ENCODE data around the gene GAS2L1. TPM values are rescaled to one million over a fixed set of nuclear protein-coding genes. Genes with fewer than 3 reads are reported as not detected.

The GAS2L1 gene
- polyA plus RNA-seq, 1 donor (not counting 4 experiments of a cell fraction or from before 2014, with no cell fraction given) = 11.3 TPM

DNA sequence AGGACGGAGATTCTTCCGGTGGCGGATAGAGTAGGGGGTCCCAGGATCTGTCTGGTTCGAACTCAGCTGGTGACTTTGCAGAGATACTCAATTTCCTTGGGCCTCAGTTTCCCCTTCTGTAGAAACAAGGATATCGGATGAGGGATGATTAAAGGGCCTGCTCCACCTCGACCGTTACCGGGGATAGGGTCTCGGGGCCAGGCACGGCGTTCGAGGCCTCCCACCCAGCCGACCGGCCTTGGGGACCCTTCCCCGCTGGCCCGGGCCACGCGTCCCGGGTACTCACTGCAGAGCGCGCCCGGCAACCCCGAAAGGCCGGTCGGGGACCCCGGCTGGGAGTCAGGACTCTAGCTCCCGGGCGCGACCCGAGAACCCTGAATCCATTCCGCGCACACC is 39.0 kb upstream of the GAS2L1 start:
- H3K27ac ChIP-seq (ENCODE audit: control insufficient read depth, insufficient read depth, low read length) = peak overlapping the region; percentile 100
- H3K4me1 ChIP-seq (ENCODE audit: control insufficient read depth, extremely low read depth, insufficient read depth, low read length) = peaks cover 23% of the 10 kb centered on the region
- no peaks in the 10 kb centered on the region for H3K9me1 ChIP-seq (ENCODE audit: control insufficient read depth, extremely low read depth, insufficient read depth, low read length)
- H3K9ac ChIP-seq (ENCODE audit: control insufficient read depth, extremely low read depth, insufficient read depth, low read length) = peak overlapping the region; percentile 100
- peaks cover 12 to 22% of the 10 kb centered on the region in 2 experiments for H3K36me3 ChIP-seq (ENCODE audit: control insufficient read depth in 2 of 2, extremely low read depth in 1 of 2, insufficient read depth in 2 of 2, low read length in 2 of 2)
- dilution Hi-C loops (cut with MboI; ENCODE audit: extremely low pct_ligation_motif_present, low sequenced_read_pairs) = no loop called here
- peaks cover 60% of the 10 kb centered on the region for H3K79me2 ChIP-seq (ENCODE audit: control insufficient read depth, insufficient read depth, low read length)
- peak overlapping the region; percentile 35 for H2AFZ ChIP-seq (ENCODE audit: control insufficient read depth, low read length)
- peak overlapping the region; percentile 82 to 92 (median 89) for H3K4me3 ChIP-seq (ENCODE audit: control insufficient read depth in 2 of 3, extremely low read depth in 1 of 3, insufficient read depth in 2 of 3, low read depth in 1 of 3, low read length in 3 of 3)
- H3K27me3 ChIP-seq (ENCODE audit: control insufficient read depth, extremely low read depth, insufficient read depth, low read length) = no peaks in the 10 kb centered on the region
- H3K4me2 ChIP-seq (ENCODE audit: control insufficient read depth, extremely low read depth, insufficient read depth, low read depth, low read length) = peak overlapping the region; percentile 97
- no peak for FAIRE-seq
- peaks cover 32% of the 10 kb centered on the region for H4K20me1 ChIP-seq (ENCODE audit: control insufficient read depth, extremely low read depth, insufficient read depth, low read length)
- no peaks in the 10 kb centered on the region for H3K9me3 ChIP-seq (ENCODE audit: control insufficient read depth, low read depth, low read length)
- no peak for DNase-seq (ENCODE audit: low read depth, low spot score)
- TF ChIP-seq EZH2 (IDR thresholded peaks at IDR 0.05; ENCODE audit: low read length) (no peak), CTCF (optimal IDR thresholded peaks at IDR 0.05 in 1 of 3, IDR thresholded peaks at IDR 0.05 in 1 of 3, conservative IDR thresholded peaks at IDR 0.05 in 1 of 3; ENCODE audit: extremely low read depth in 1 of 3, insufficient read depth in 2 of 3, low read length in 3 of 3) (no peak)

GRCh38 chr22:29267858-29268510 is 38.5 kb upstream of the GAS2L1 start, which contains the start of the genes EWSR1 and RHBDD3:
Gene EWSR1 (plus strand): TSS chr22:29268268. CDS start chr22:29268337, 69 bp downstream.
Gene RHBDD3 (minus strand): TSS chr22:29267981. CDS start chr22:29265626, 2,355 bp downstream.
- DNase-seq (ENCODE audit: low read depth, low spot score) = peak; percentile 78
- H3K4me1 ChIP-seq (ENCODE audit: control insufficient read depth, extremely low read depth, insufficient read depth, low read length) = peaks cover 23% of the 10 kb centered on the region
- H3K4me2 ChIP-seq (ENCODE audit: control insufficient read depth, extremely low read depth, insufficient read depth, low read depth, low read length) = peak within 1 kb of the TSS; percentile 97
- no peak for FAIRE-seq
- no peaks in the 10 kb centered on the region for H3K9me3 ChIP-seq (ENCODE audit: control insufficient read depth, low read depth, low read length)
- H3K9ac ChIP-seq (ENCODE audit: control insufficient read depth, extremely low read depth, insufficient read depth, low read length) = peak within 1 kb of the TSS; percentile 100
- no peaks in the 10 kb centered on the region for H3K27me3 ChIP-seq (ENCODE audit: control insufficient read depth, extremely low read depth, insufficient read depth, low read length)
- peak within 1 kb of the TSS; percentile 82 to 92 (median 89) for H3K4me3 ChIP-seq (ENCODE audit: control insufficient read depth in 2 of 3, extremely low read depth in 1 of 3, insufficient read depth in 2 of 3, low read depth in 1 of 3, low read length in 3 of 3)
- peaks cover 14 to 27% of the 10 kb centered on the region in 2 experiments for H3K36me3 ChIP-seq (ENCODE audit: control insufficient read depth in 2 of 2, extremely low read depth in 1 of 2, insufficient read depth in 2 of 2, low read length in 2 of 2)
- H3K79me2 ChIP-seq (ENCODE audit: control insufficient read depth, insufficient read depth, low read length) = peaks cover 65% of the 10 kb centered on the region
- dilution Hi-C loops (cut with MboI; ENCODE audit: extremely low pct_ligation_motif_present, low sequenced_read_pairs) = no loop called here
- H3K9me1 ChIP-seq (ENCODE audit: control insufficient read depth, extremely low read depth, insufficient read depth, low read length) = no peaks in the 10 kb centered on the region
- H4K20me1 ChIP-seq (ENCODE audit: control insufficient read depth, extremely low read depth, insufficient read depth, low read length) = peaks cover 36% of the 10 kb centered on the region
- H3K27ac ChIP-seq (ENCODE audit: control insufficient read depth, insufficient read depth, low read length) = peak within 1 kb of the TSS; percentile 100
- peak within 1 kb of the TSS; percentile 96 for H2AFZ ChIP-seq (ENCODE audit: control insufficient read depth, low read length)
- no peak for TF ChIP-seq CTCF (optimal IDR thresholded peaks at IDR 0.05 in 1 of 3, IDR thresholded peaks at IDR 0.05 in 1 of 3, conservative IDR thresholded peaks at IDR 0.05 in 1 of 3; ENCODE audit: extremely low read depth in 1 of 3, insufficient read depth in 2 of 3, low read length in 3 of 3)
- TF ChIP-seq EZH2 (IDR thresholded peaks at IDR 0.05; ENCODE audit: low read length) = no peak
